NT2/D1 (cell line): Measurements from ENCODE around the gene NSD1.

Experiments used
- DNase-seq: peaks from one replicate; pipeline ENCODE4 v3.0.0-alpha.2; 2011; ENCODE audit warnings: low read depth, low spot score
- H3K27me3 ChIP-seq: 2 replicates; pipeline ENCODE4 v1.6.0; 2011; ENCODE audit warnings: mild to moderate bottlenecking; ENCODE audit not compliant: insufficient read length, insufficient read depth
- H3K36me3 ChIP-seq: 2 replicates; pipeline ENCODE4 v1.6.1; 2011; ENCODE audit warnings: mild to moderate bottlenecking, low read length, mixed read lengths; ENCODE audit not compliant: insufficient read depth, insufficient read length
- H3K4me1 ChIP-seq: 2 replicates; pipeline ENCODE4 v1.5.1; 2011; ENCODE audit not compliant: insufficient read depth, insufficient read length
- H3K4me3 ChIP-seq: 2 replicates; pipeline ENCODE4 v1.5.1; 2011; ENCODE audit warnings: low read depth; ENCODE audit not compliant: insufficient read length
- H3K9ac ChIP-seq: 2 replicates; pipeline ENCODE4 v1.6.0; 2011; ENCODE audit warnings: low read depth; ENCODE audit not compliant: insufficient read length
- H3K9me3 ChIP-seq: 2 replicates; pipeline ENCODE4 v1.5.1; 2011; ENCODE audit warnings: mild to moderate bottlenecking, low read length; ENCODE audit not compliant: insufficient read depth
- SUZ12 ChIP-seq: IDR thresholded peaks from 2 replicates; pipeline ENCODE4 v1.6.1; 2011; ENCODE audit not compliant: insufficient read length, insufficient read depth; ENCODE audit errors: extremely low read depth
- YY1 ChIP-seq: IDR thresholded peaks from 2 replicates; pipeline ENCODE4 v1.6.1; 2011; ENCODE audit not compliant: insufficient read length, insufficient read depth
- ZNF274 ChIP-seq: IDR thresholded peaks from 2 replicates; pipeline ENCODE4 v1.6.1; 2011; ENCODE audit warnings: mild to moderate bottlenecking, low read depth, low read length

The NSD1 gene

GRCh38 chr5:177195307-177195952 is 61.9 kb downstream of the NSD1 start:
- no peak overlapping the region for H3K9ac ChIP-seq
- no peaks in the 10 kb centered on the region for H3K27me3 ChIP-seq
- no peak for TF ChIP-seq SUZ12
- no peak for TF ChIP-seq ZNF274
- TF ChIP-seq YY1: no peak
- H3K36me3 ChIP-seq: peaks cover 40% of the 10 kb centered on the region
- H3K4me1 ChIP-seq: no peaks in the 10 kb centered on the region
- H3K4me3 ChIP-seq: no peak overlapping the region
- no peaks in the 10 kb centered on the region for H3K9me3 ChIP-seq
- DNase-seq: no peak

DNA sequence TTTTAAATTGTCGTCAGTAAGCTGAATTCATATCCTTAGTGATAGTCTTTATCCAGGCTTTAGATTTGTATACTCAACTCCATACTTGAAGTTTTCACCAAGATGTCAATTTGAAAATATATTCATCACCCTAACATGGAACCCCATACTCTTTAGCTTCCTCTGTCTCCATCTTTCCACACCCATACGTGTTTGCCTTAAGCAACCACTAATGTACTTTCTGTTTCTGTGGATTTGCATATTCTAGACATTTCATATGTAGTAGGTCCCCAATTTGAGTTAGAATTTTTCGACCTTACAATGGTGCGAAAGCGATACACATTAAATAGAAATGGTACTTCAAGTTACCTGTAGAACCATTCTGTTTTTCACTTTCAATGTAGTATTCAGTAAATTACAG is 65.2 kb downstream of the NSD1 start:
- no peak for DNase-seq

GRCh38 chr5:177204281-177204680 is 70.7 kb downstream of the NSD1 start:
- Histone ChIP-seq H3K9ac (no peak overlapping the region), H3K36me3 (peaks cover 66% of the 10 kb centered on the region)

More for the DNA sequence above, 65.2 kb downstream of the NSD1 start:
- H3K4me1 ChIP-seq: no peaks in the 10 kb centered on the region
- H3K9ac ChIP-seq: no peak overlapping the region
- no peak overlapping the region for H3K4me3 ChIP-seq
- H3K27me3 ChIP-seq: no peaks in the 10 kb centered on the region
- peaks cover 54% of the 10 kb centered on the region for H3K36me3 ChIP-seq
- H3K9me3 ChIP-seq: no peaks in the 10 kb centered on the region
- no peak for TF ChIP-seq YY1

GRCh38 chr5:177209610-177210009 is 76.0 kb downstream of the NSD1 start:
- no peak for DNase-seq
- Histone ChIP-seq H3K36me3 (peaks cover 70% of the 10 kb centered on the region), H3K9ac (no peak overlapping the region), H3K9me3 (no peaks in the 10 kb centered on the region), H3K4me1 (no peaks in the 10 kb centered on the region), H3K4me3 (no peak overlapping the region), H3K27me3 (no peaks in the 10 kb centered on the region)
- no peak for TF ChIP-seq SUZ12
- TF ChIP-seq YY1: no peak
- TF ChIP-seq ZNF274: no peak

More at GRCh38 chr5:177204281-177204680, 70.7 kb downstream of the NSD1 start:
- no peaks in the 10 kb centered on the region for H3K4me1 ChIP-seq
- no peaks in the 10 kb centered on the region for H3K27me3 ChIP-seq
- no peaks in the 10 kb centered on the region for H3K9me3 ChIP-seq
- no peak overlapping the region for H3K4me3 ChIP-seq
- TF ChIP-seq YY1 (no peak), SUZ12 (no peak)
- DNase-seq: no peak

DNA sequence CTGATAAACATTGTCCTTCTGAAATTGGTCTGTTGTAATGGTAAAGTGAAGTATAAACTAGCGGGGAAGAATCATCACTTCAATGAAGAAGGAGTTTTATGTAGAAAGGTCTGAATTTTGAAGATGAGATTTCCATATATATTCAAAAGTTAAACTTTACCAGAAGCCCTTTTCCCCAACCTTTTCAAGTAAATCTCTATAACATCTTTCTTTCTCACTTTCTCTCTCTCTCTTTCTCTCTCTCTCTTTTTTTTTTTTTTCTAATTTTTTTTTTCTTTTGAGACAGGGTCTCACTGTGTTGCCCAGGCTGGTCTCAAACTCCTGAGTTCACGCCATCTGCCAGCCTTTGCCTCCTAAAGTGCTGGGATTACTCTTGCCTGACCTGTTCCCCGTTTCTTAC is 78.7 kb downstream of the NSD1 start:
- Histone ChIP-seq H3K4me3 (no peak overlapping the region), H3K4me1 (no peaks in the 10 kb centered on the region), H3K36me3 (peaks cover 68% of the 10 kb centered on the region), H3K9me3 (no peaks in the 10 kb centered on the region), H3K27me3 (no peaks in the 10 kb centered on the region), H3K9ac (no peak overlapping the region)
- no peak for DNase-seq
- TF ChIP-seq ZNF274 (no peak), YY1 (no peak), SUZ12 (no peak)

GRCh38 chr5:177220576-177220975 is 87.0 kb downstream of the NSD1 start:
- TF ChIP-seq SUZ12 (no peak), YY1 (no peak), ZNF274 (no peak)
- Histone ChIP-seq H3K36me3 (peaks cover 28% of the 10 kb centered on the region), H3K9ac (no peak overlapping the region), H3K9me3 (no peaks in the 10 kb centered on the region), H3K27me3 (no peaks in the 10 kb centered on the region), H3K4me3 (no peak overlapping the region), H3K4me1 (no peaks in the 10 kb centered on the region)
- DNase-seq: no peak

GRCh38 chr5:177222269-177222668 is 88.7 kb downstream of the NSD1 start:
- Histone ChIP-seq H3K27me3 (no peaks in the 10 kb centered on the region), H3K4me3 (no peak overlapping the region), H3K9me3 (no peaks in the 10 kb centered on the region), H3K9ac (no peak overlapping the region), H3K36me3 (peaks cover 23% of the 10 kb centered on the region), H3K4me1 (no peaks in the 10 kb centered on the region)
- DNase-seq: no peak
- TF ChIP-seq SUZ12 (no peak), ZNF274 (no peak)

DNA sequence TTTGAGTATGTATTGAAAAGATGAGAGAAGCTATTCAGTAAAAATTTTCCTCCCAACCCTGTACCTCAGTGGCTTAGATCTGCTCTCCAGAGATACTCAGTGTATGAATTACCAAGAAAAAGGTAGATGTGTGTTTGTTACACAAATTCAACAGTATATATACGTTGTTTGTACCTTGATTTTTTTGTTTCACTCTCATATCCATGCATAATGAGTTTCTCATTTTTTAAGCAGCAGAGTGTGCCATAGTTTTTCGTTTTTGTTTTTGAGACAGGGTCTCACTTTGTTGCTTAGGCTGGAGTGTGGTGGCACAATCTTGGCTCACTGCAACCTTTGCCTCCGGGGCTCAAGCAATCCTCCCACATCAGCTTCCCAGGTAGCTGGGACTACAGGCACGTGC is 92.2 kb downstream of the NSD1 start:
- H3K27me3 ChIP-seq: no peaks in the 10 kb centered on the region
- no peak for DNase-seq
- H3K4me1 ChIP-seq: no peaks in the 10 kb centered on the region
- peaks cover 23% of the 10 kb centered on the region for H3K36me3 ChIP-seq
- H3K9me3 ChIP-seq: no peaks in the 10 kb centered on the region
- H3K9ac ChIP-seq: no peak overlapping the region
- no peak overlapping the region for H3K4me3 ChIP-seq
- TF ChIP-seq ZNF274: no peak
- TF ChIP-seq SUZ12: no peak
- TF ChIP-seq YY1: no peak
